ENCODE data around the gene MRFAP1L1. TPM values are rescaled to one million over a fixed set of nuclear protein-coding genes. Genes with fewer than 3 reads are reported as not detected.

MRFAP1L1 gene
- total and polyA plus RNA-seq, 2 donors (not counting 1 experiment from before 2014, with no cell fraction given): 12.5 to 57.2 TPM

GRCh38 chr4:6693231-6694176 lies 16.2 kb downstream of the MRFAP1L1 start, which contains the start of gene S100P:
TSS of gene S100P (plus strand) at chr4:6693878. CDS start at chr4:6693933, 55 bp downstream.
- intact Hi-C loops (cut with micrococcal nuclease): no loop called here
- H3K27ac ChIP-seq (ENCODE audit: low read length in 2 of 2): no peak within 1 kb of the TSS
- no peak for TF ChIP-seq CTCF (IDR thresholded peaks at IDR 0.05)
- TF ChIP-seq EZH2 (IDR thresholded peaks at IDR 0.05; ENCODE audit: borderline replicate concordance, insufficient read depth, low read depth, low read length, poor library complexity, severe bottlenecking): no peak
- ChIA-PET POLR2A (no interaction called here), CTCF (interaction anchor here (0.5 kb wide), 1 partner anchor 265 kb away, joined by 4 read pairs; no protein-coding TSS in a partner anchor)
- Mint-ChIP-seq H3K27me3 (no peaks in the 10 kb centered on the region), H3K9me3 (ENCODE audit: insufficient read depth) (no peaks in the 10 kb centered on the region), H3K4me3 (no peak within 1 kb of the TSS), H3K27ac (peak within 1 kb of the TSS; percentile 37), H3K4me1 (peaks cover 3% of the 10 kb centered on the region)
- no peaks in the 10 kb centered on the region for H3K79me2 ChIP-seq (ENCODE audit: control insufficient read depth, insufficient read depth, low read length)
- H3K4me3 ChIP-seq (ENCODE audit: control extremely low read depth in 1 of 5, extremely low read depth in 1 of 5, insufficient read depth in 1 of 5, low read depth in 2 of 5, low read length in 4 of 5): peak within 1 kb of the TSS in 1 of 5 experiments; percentile 56
- no peaks in the 10 kb centered on the region for H3K4me1 ChIP-seq (ENCODE audit: control insufficient read depth in 2 of 2, insufficient read depth in 2 of 2, low read length in 2 of 2)
- DNase-seq (no peak), ATAC-seq (ENCODE audit: low read depth) (no peak)
- no peaks in the 10 kb centered on the region for H4K20me1 ChIP-seq (ENCODE audit: control insufficient read depth, insufficient read depth, low read length, poor library complexity, severe bottlenecking)
- WGBS (ENCODE audit: insufficient coverage): 95% methylated on average over 24 of the region's 29 CpGs
- H3K36me3 ChIP-seq (replicated peaks in 1 of 2; ENCODE audit: control extremely low read depth in 1 of 2, control insufficient read depth in 1 of 2, extremely low read depth in 1 of 2, insufficient read depth in 2 of 2, low read length in 1 of 2): peaks cover 0 to 5% of the 10 kb centered on the region in 2 experiments
- peaks cover 0 to 15% (median 0%) of the 10 kb centered on the region in 4 experiments for H3K27me3 ChIP-seq (replicated peaks in 1 of 4; ENCODE audit: control extremely low read depth in 1 of 4, control insufficient read depth in 3 of 4, insufficient read depth in 4 of 4, low read length in 3 of 4)
- H3K9ac ChIP-seq (ENCODE audit: low read length): no peak within 1 kb of the TSS
- H3K4me2 ChIP-seq (replicated peaks; ENCODE audit: low read depth, low read length, poor library complexity, severe bottlenecking): no peak within 1 kb of the TSS
- no peaks in the 10 kb centered on the region for H3K9me3 ChIP-seq (ENCODE audit: control extremely low read depth in 1 of 3, control insufficient read depth in 2 of 3, insufficient read depth in 1 of 3, low read length in 2 of 3)
- no peak within 1 kb of the TSS for H2AFZ ChIP-seq (ENCODE audit: insufficient read depth, low read depth, low read length, poor library complexity, severe bottlenecking)

- no peak overlapping the region for H3K27ac ChIP-seq (ENCODE audit: low read length in 2 of 2)
Observed at GRCh38 chr4:6692806-6693205, 16.9 kb downstream of the MRFAP1L1 start.

More at GRCh38 chr4:6692806-6693205, 16.9 kb downstream of the MRFAP1L1 start:
- Mint-ChIP-seq H3K4me3 (no peak overlapping the region), H3K9me3 (ENCODE audit: insufficient read depth) (no peaks in the 10 kb centered on the region), H3K4me1 (peaks cover 3% of the 10 kb centered on the region), H3K27me3 (no peaks in the 10 kb centered on the region), H3K27ac (no peak overlapping the region)
- no peak for ATAC-seq (ENCODE audit: low read depth)
- DNase-seq: no peak
- TF ChIP-seq EZH2 (IDR thresholded peaks at IDR 0.05; ENCODE audit: borderline replicate concordance, insufficient read depth, low read depth, low read length, poor library complexity, severe bottlenecking) (no peak), CTCF (IDR thresholded peaks at IDR 0.05) (no peak)
- POLR2A ChIA-PET: no interaction called here
- Histone ChIP-seq H3K4me1 (ENCODE audit: control insufficient read depth in 2 of 2, insufficient read depth in 2 of 2, low read length in 2 of 2) (no peaks in the 10 kb centered on the region), H3K79me2 (ENCODE audit: control insufficient read depth, insufficient read depth, low read length) (no peaks in the 10 kb centered on the region), H3K4me3 (ENCODE audit: control extremely low read depth in 1 of 5, extremely low read depth in 1 of 5, insufficient read depth in 1 of 5, low read depth in 2 of 5, low read length in 4 of 5) (no peak overlapping the region), H3K9me3 (ENCODE audit: control extremely low read depth in 1 of 3, control insufficient read depth in 2 of 3, insufficient read depth in 1 of 3, low read length in 2 of 3) (no peaks in the 10 kb centered on the region), H2AFZ (ENCODE audit: insufficient read depth, low read depth, low read length, poor library complexity, severe bottlenecking) (no peak overlapping the region), H4K20me1 (ENCODE audit: control insufficient read depth, insufficient read depth, low read length, poor library complexity, severe bottlenecking) (no peaks in the 10 kb centered on the region), H3K4me2 (replicated peaks; ENCODE audit: low read depth, low read length, poor library complexity, severe bottlenecking) (no peak overlapping the region), H3K9ac (ENCODE audit: low read length) (no peak overlapping the region), H3K27me3 (replicated peaks in 1 of 4; ENCODE audit: control extremely low read depth in 1 of 4, control insufficient read depth in 3 of 4, insufficient read depth in 4 of 4, low read length in 3 of 4) (peaks cover 0 to 21% (median 0%) of the 10 kb centered on the region in 4 experiments), H3K36me3 (replicated peaks in 1 of 2; ENCODE audit: control extremely low read depth in 1 of 2, control insufficient read depth in 1 of 2, extremely low read depth in 1 of 2, insufficient read depth in 2 of 2, low read length in 1 of 2) (peaks cover 0 to 3% of the 10 kb centered on the region in 2 experiments)
- 100% methylated on average over 1 of the region's 3 CpGs for WGBS (ENCODE audit: insufficient coverage)
- intact Hi-C loops (cut with micrococcal nuclease): no loop called here
- CTCF ChIA-PET: no interaction called here
